ENCODE data around the gene MDM4.
A peak's percentile ranks its signal among the peaks of the same experiment; 100 is the strongest.

Gene MDM4

GRCh38 chr1:204499511-204500468 is 16.4 kb upstream of the MDM4 start:
- no peak overlapping the region for H3K4me3 ChIP-seq (ENCODE audit: low read depth, low read length)
- TF ChIP-seq, protein P1, sequence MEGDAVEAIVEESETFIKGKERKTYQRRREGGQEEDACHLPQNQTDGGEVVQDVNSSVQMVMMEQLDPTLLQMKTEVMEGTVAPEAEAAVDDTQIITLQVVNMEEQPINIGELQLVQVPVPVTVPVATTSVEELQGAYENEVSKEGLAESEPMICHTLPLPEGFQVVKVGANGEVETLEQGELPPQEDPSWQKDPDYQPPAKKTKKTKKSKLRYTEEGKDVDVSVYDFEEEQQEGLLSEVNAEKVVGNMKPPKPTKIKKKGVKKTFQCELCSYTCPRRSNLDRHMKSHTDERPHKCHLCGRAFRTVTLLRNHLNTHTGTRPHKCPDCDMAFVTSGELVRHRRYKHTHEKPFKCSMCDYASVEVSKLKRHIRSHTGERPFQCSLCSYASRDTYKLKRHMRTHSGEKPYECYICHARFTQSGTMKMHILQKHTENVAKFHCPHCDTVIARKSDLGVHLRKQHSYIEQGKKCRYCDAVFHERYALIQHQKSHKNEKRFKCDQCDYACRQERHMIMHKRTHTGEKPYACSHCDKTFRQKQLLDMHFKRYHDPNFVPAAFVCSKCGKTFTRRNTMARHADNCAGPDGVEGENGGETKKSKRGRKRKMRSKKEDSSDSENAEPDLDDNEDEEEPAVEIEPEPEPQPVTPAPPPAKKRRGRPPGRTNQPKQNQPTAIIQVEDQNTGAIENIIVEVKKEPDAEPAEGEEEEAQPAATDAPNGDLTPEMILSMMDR (IDR thresholded peaks at IDR 0.05; ENCODE audit: low read depth, low read length) = no peak

DNA sequence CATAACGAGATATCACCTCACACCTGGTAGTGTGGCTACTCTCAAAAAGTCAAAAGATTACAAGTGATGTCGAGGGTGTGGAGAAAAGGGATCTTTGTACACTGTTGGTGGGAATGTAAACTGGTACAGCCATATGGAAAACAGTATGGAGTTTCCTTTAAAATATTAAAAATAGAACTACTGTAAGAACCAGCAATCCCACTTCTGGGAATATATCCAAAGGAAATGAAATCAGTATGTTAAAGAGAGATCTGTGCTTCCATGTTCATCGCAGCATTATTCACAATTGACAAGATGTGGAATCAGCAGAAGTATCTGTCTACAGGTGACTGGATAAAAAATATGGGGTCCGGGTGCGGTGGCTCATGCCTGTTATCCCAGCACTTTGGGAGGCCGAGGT is 14.0 kb upstream of the MDM4 start:
- H3K4me3 ChIP-seq (ENCODE audit: low read depth, low read length) = no peak overlapping the region
- TF ChIP-seq, protein P1 (IDR thresholded peaks at IDR 0.05; ENCODE audit: low read depth, low read length) = no peak

DNA sequence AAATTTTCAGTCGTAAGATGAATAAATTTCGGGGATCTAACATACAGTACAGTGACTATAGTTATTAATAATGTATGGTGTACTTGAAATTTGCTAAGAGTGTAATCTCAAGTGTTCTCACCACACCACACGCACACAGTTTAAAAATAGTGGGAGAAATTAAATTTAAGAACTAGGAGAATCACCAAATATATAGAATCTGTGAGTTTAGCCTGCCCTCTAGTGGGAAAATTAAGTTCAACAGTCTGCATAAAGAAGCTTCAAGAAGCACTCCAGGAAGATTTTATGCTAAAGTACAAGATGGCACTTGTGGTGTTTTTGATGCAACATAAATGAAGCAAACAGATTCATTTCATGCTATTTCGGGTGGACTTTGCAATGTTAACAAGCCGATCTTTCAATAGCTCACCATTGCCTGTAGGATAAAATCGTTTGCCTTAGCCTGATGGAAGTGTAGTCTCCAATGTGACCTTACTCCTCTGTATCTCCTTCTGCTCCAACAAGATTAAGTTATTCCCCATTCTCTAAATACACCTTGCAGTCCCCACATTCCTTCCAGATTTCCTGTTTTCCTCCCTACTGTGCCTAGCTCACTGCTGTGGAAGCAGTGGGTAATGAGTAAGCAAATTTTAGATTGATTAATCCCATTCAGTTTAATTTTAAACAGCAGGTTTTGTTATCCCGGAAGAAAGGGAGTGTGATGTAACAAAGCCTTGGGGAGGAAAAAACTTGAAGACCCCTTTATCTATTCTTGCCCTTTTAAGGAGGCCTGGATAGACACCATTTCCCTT is 12.9 kb upstream of the MDM4 start:
- H3K4me3 ChIP-seq (ENCODE audit: low read depth, low read length) = no peak overlapping the region
- TF ChIP-seq, protein P1 (IDR thresholded peaks at IDR 0.05; ENCODE audit: low read depth, low read length) = no peak

DNA sequence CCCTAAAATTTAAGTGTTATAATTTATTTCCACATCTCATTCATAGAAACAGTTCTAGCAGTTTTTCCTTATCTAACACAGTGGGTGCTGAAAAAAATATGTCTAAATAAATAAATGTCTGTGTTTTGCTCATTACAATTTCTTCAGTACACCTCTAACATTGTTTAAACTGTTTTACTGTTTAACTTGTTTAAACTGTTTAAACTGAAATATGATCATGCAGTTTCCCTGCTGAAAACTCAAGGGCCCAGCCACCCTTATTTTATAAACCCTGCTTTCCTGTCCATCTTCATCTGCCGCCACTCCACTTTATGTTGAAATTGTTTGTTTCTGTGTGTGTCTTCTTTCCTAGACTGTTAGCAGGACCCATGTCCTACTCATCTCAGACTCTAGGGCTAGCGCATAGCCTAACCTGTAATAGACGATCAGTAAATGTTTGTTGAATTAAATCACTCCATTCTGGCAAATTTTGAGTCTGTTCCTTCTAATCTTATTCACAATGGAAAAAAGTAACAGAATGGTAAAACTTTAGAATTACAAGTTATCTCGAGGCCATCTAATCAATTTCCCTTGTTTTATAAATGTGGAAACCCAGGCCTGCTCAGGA is 12.2 kb upstream of the MDM4 start:
- no peak overlapping the region for H3K4me3 ChIP-seq (ENCODE audit: low read depth, low read length)
- TF ChIP-seq, protein P1 (IDR thresholded peaks at IDR 0.05; ENCODE audit: low read depth, low read length) = no peak

DNA sequence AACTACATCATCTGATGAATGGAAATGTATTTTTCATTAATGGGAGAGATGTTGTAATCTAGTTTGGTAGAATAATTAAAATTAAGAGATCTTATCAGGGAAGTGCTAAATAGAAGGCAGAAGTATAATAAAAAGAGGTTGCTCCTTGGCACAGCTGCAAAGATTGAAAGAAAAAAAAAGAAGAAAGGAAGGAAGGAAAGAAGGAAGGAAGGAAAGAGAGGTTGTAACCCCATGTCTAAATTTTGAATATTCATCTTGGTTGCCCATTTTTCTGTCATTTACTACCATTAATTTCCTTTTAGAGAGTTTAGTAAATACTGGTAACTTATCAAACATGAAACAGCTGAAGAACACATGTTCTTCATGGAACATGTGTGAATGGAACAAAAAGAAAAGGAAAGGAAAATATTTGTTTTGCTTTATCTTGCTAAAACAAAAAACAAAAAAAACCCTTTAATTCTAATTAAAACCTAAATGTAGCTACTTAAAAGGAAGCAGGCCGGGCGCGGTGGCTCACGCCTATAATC is 10.5 kb upstream of the MDM4 start:
- H3K4me3 ChIP-seq (ENCODE audit: low read depth, low read length) = peak overlapping the region; percentile 60
- TF ChIP-seq, protein P1 (IDR thresholded peaks at IDR 0.05; ENCODE audit: low read depth, low read length) = no peak

DNA sequence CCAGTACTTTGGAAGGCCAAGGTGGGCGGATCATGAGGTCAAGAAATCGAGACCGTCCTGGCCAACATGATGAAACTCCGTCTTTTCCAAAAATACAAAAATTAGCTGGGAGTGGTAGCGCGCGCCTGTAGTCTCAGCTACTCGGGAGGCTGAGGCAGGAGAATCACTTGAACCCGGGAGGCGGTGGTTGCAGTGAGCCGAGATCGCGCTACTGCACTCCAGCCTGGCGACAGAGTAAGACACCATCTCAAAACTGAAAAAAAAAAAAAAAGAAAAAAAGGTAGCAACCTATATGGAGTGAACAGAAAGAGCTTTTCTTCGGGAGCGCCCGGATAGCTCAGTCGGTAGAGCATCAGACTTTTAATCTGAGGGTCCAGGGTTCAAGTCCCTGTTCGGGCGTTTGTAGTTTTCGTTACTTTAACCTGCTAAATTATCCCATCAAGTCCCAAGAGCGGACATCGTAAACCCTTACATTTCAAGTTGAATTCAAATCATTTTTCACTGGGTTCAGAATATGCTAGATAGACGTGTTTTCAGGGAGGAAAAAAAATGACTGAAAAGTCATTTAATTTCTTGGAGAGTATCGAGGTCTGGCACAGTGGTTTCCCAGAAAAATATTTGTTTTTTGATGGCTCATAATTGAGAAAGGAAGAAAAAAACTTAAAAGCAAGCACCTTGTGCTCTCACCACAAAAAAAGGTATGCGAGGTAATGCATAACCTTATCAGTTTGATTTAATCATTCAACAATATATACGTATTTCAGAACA is 9.8 kb upstream of the MDM4 start:
- peak overlapping the region; percentile 60 for H3K4me3 ChIP-seq (ENCODE audit: low read depth, low read length)
- TF ChIP-seq, protein P1 (IDR thresholded peaks at IDR 0.05; ENCODE audit: low read depth, low read length) = no peak
